GM23248 (cell line): ENCODE measurements around the gene SSBP2.

ENCODE experiments used
- EZH2 ChIP-seq: fragments of 200-600 bp; sonication (generic); IDR thresholded peaks from 2 replicates; pipeline ENCODE4 v1.6.1; 2018; ENCODE audit warnings: antibody characterized with exemption, mild to moderate bottlenecking; ENCODE audit not compliant: insufficient read depth, poor library complexity, severe bottlenecking
- EZH2phosphoT487 ChIP-seq: fragments of 200-600 bp; sonication (generic); IDR thresholded peaks from 2 replicates; pipeline ENCODE4 v1.6.1; 2018; ENCODE audit warnings: antibody characterized with exemption, moderate library complexity, mild to moderate bottlenecking, low read depth; ENCODE audit not compliant: insufficient read depth

DNA sequence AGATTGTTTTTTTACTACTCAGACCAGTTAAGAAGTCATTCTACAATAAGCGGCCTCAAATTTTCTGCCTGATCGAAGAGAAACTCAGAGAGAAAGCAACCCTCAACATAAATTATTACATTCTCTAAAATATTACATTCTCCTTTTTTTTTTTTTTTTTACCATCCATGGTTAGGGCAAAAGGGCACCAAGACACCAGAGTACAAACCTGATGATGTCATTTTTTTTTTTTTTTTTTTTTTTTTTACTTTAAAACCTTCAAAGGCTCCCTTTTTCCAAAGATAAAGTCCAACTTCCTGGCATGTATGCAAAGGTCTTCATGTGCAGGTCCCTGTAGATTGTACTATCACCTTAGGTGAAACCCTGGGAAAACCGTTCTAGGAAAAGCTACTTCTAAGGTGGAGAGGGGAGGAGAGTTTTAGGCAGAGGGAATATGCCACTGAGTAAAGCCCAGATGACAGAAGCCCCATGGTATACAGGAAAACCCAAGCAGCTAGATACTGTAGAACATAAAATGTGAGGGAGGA lies 104.4 kb downstream of the SSBP2 start:
- TF ChIP-seq EZH2, result no peak
- no peak for TF ChIP-seq EZH2phosphoT487
